OCI-LY7 (cell line): ENCODE results near the gene TNS2. TPM values are rescaled to one million over a fixed set of nuclear protein-coding genes. Genes with fewer than 3 reads are reported as not detected.

Experiments used
- BruUV-seq: library from RNA; stranded (reverse); fragments of 400-500 nt; replicated peaks from 2 replicates; lab custom pipeline; 2021; lab: Mats Ljungman, UMichigan
- CTCF ChIA-PET: fragments of 300-600 bp; sonication (Branson Sonifier 250); formaldehyde crosslinking; loops from one replicate; lab custom pipeline; 2022; ENCODE audit warnings: antibody characterized with exemption; ENCODE audit not compliant: unreplicated experiment; lab: Charles Lee
- POLR2A ChIA-PET: fragments of 300-600 bp; sonication (Branson Sonifier 250); formaldehyde crosslinking; loops from one replicate; lab custom pipeline; 2022; ENCODE audit warnings: antibody characterized with exemption; lab: Charles Lee
- DNase-seq: peaks from one replicate; pipeline ENCODE4 v3.0.0-alpha.2; 2015; ENCODE audit warnings: low spot score
- H2AFZ ChIP-seq: fragments of 200-600 bp; sonication (generic), shearing (Covaris generic); 2 replicates; pipeline ENCODE4 v1.6.1; 2014; ENCODE audit warnings: mild to moderate bottlenecking, antibody characterized with exemption, low read length, moderate library complexity
- H3K27ac ChIP-seq: fragments of 200-600 bp; sonication (generic); 2 replicates; pipeline ENCODE4 v1.5.1; 2014; ENCODE audit warnings: mixed run types, low read depth, mild to moderate bottlenecking, moderate library complexity, low read length, inconsistent platforms; ENCODE audit not compliant: poor library complexity, severe bottlenecking
- H3K36me3 ChIP-seq: fragments of 200-600 bp; sonication (generic); 2 replicates; pipeline ENCODE4 v1.6.1; 2014; ENCODE audit warnings: mild to moderate bottlenecking, antibody characterized with exemption, low read length, moderate library complexity, mixed read lengths; ENCODE audit not compliant: insufficient read depth
- H3K4me1 ChIP-seq: fragments of 200-600 bp; sonication (generic); 2 replicates; pipeline ENCODE4 v1.5.1; 2014; ENCODE audit warnings: mild to moderate bottlenecking, low read length; ENCODE audit not compliant: insufficient read depth, poor library complexity, severe bottlenecking
- H3K4me2 ChIP-seq: fragments of 200-600 bp; sonication (generic); 2 replicates; pipeline ENCODE4 v1.6.1; 2014; ENCODE audit warnings: mild to moderate bottlenecking, low read length
- H3K4me3 ChIP-seq: fragments of 200-600 bp; sonication (generic); 2 replicates; pipeline ENCODE4 v1.5.1; 2014; ENCODE audit warnings: mild to moderate bottlenecking, low read depth, low read length; ENCODE audit not compliant: poor library complexity, severe bottlenecking
- H3K79me2 ChIP-seq: fragments of 200-600 bp; sonication (generic); 2 replicates; pipeline ENCODE4 v1.6.1; 2016; ENCODE audit warnings: low read depth, mild to moderate bottlenecking, low read length, moderate library complexity, mixed read lengths; ENCODE audit not compliant: insufficient read depth
- H3K9me2 ChIP-seq: fragments of 200-600 bp; sonication (generic); 2 replicates; pipeline ENCODE4 v1.6.1; 2016; ENCODE audit warnings: mild to moderate bottlenecking, low read length, mixed read lengths; ENCODE audit not compliant: insufficient read depth
- H3K9me3 ChIP-seq: fragments of 200-600 bp; sonication (generic); 2 replicates; pipeline ENCODE4 v1.6.1; 2014; ENCODE audit warnings: mild to moderate bottlenecking, mixed run types, low read length, mixed read lengths
- H4K20me1 ChIP-seq: fragments of 200-600 bp; sonication (generic); 2 replicates; pipeline ENCODE4 v1.6.1; 2014; ENCODE audit warnings: mild to moderate bottlenecking, antibody characterized with exemption, low read length, moderate library complexity, mixed read lengths; ENCODE audit not compliant: insufficient read depth
- EZH2phosphoT487 ChIP-seq: fragments of 200-600 bp; sonication (generic); IDR thresholded peaks from 2 replicates; pipeline ENCODE4 v1.6.1; 2018; ENCODE audit warnings: low read depth, borderline replicate concordance, mild to moderate bottlenecking, mixed run types, antibody characterized with exemption, low read length, moderate library complexity, mixed read lengths
- intact Hi-C: fragments of 100-400 bp; cut with micrococcal nuclease; formaldehyde crosslinking; loops from one replicate; pipeline ENCODE4 v1.10.0; 2022; ENCODE audit not compliant: unreplicated experiment
- total RNA-seq, 2 experiments: library from RNA; depleted of rRNA in 1 of 2; stranded (reverse); fragments of >200 nt in 1 of 2; shearing (Covaris generic) in 1 of 2; gene quantifications; 2 replicates each; pipeline ENCODE4 v1.2.3, GENCODE V29; 2014 to 2022
- TF ChIP-seq, protein P1 (sequence below): fragments of 200-600 bp; sonication (generic); conservative IDR thresholded peaks from 2 replicates; pipeline ENCODE4 v1.5.1; 2014; ENCODE audit warnings: mild to moderate bottlenecking, antibody characterized with exemption, low read length, moderate library complexity, mixed read lengths

TNS2 gene
- total RNA-seq, 2 experiments from 2014 or later: 0.25 to 1.6 TPM

- H3K4me2 ChIP-seq: peak overlapping the region; percentile 67
- no peaks in the 10 kb centered on the region for H3K36me3 ChIP-seq
- H3K27ac ChIP-seq: peak overlapping the region; percentile 60
- H3K4me3 ChIP-seq: peak overlapping the region; percentile 29
- POLR2A ChIA-PET: interaction anchor here (0.6 to 3.2 kb wide), 8 partner anchors 22 to 910 kb away, joined by 3 to 29 read pairs (median 4); partner anchors contain the start of gene SPRYD3
- no peaks in the 10 kb centered on the region for H3K79me2 ChIP-seq
- BruUV-seq: no TSS peak
- TF ChIP-seq EZH2phosphoT487: no peak
- TF ChIP-seq, protein P1, sequence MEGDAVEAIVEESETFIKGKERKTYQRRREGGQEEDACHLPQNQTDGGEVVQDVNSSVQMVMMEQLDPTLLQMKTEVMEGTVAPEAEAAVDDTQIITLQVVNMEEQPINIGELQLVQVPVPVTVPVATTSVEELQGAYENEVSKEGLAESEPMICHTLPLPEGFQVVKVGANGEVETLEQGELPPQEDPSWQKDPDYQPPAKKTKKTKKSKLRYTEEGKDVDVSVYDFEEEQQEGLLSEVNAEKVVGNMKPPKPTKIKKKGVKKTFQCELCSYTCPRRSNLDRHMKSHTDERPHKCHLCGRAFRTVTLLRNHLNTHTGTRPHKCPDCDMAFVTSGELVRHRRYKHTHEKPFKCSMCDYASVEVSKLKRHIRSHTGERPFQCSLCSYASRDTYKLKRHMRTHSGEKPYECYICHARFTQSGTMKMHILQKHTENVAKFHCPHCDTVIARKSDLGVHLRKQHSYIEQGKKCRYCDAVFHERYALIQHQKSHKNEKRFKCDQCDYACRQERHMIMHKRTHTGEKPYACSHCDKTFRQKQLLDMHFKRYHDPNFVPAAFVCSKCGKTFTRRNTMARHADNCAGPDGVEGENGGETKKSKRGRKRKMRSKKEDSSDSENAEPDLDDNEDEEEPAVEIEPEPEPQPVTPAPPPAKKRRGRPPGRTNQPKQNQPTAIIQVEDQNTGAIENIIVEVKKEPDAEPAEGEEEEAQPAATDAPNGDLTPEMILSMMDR: no peak
- no peaks in the 10 kb centered on the region for H4K20me1 ChIP-seq
- intact Hi-C loops: no loop called here
- no peaks in the 10 kb centered on the region for H3K9me2 ChIP-seq
- no peaks in the 10 kb centered on the region for H3K9me3 ChIP-seq
- peak; percentile 72 for DNase-seq
- H2AFZ ChIP-seq: peak overlapping the region; percentile 74; the same call in 1 of the 2 replicates
- CTCF ChIA-PET: interaction anchor here (2.2 kb wide), 1 partner anchor 25 kb away, joined by 6 read pairs; the partner anchor contains the start of gene SPRYD3
- H3K4me1 ChIP-seq: peaks cover 33% of the 10 kb centered on the region
Observed at GRCh38 chr12:53103860-53104305, 54.0 kb downstream of the TNS2 start.

GRCh38 chr12:53105256-53105655, 55.4 kb downstream of the TNS2 start:
- intact Hi-C loops: no loop called here
- Histone ChIP-seq H3K27ac (no peak overlapping the region), H3K36me3 (no peaks in the 10 kb centered on the region), H3K4me3 (no peak overlapping the region), H4K20me1 (no peaks in the 10 kb centered on the region), H3K9me3 (no peaks in the 10 kb centered on the region), H3K79me2 (no peaks in the 10 kb centered on the region), H3K4me1 (peaks cover 29% of the 10 kb centered on the region), H2AFZ (no peak overlapping the region), H3K9me2 (no peaks in the 10 kb centered on the region), H3K4me2 (no peak overlapping the region)
- no TSS peak for BruUV-seq
- POLR2A ChIA-PET: no interaction called here
- no peak for DNase-seq
- CTCF ChIA-PET: interaction anchor here (0.6 kb wide), 1 partner anchor 39 kb away, joined by 3 read pairs; no protein-coding TSS in a partner anchor
- TF ChIP-seq, protein P1: no peak
- no peak for TF ChIP-seq EZH2phosphoT487

- Histone ChIP-seq H4K20me1 (no peaks in the 10 kb centered on the region), H3K4me3 (no peak overlapping the region), H3K9me3 (no peaks in the 10 kb centered on the region), H3K27ac (no peak overlapping the region), H3K9me2 (no peaks in the 10 kb centered on the region), H3K4me1 (peaks cover 29% of the 10 kb centered on the region), H3K4me2 (no peak overlapping the region), H3K79me2 (no peaks in the 10 kb centered on the region), H2AFZ (no peak overlapping the region), H3K36me3 (no peaks in the 10 kb centered on the region)
- BruUV-seq: no TSS peak
- DNase-seq: no peak
- TF ChIP-seq EZH2phosphoT487: no peak
- TF ChIP-seq, protein P1: no peak
- intact Hi-C loops: no loop called here
- ChIA-PET CTCF (interaction anchor here (0.6 kb wide), 1 partner anchor 39 kb away, joined by 3 read pairs; no protein-coding TSS in a partner anchor), POLR2A (no interaction called here)
Observed at GRCh38 chr12:53105712-53106439, 56.0 kb downstream of the TNS2 start.
